H9 (cell line): Measurements from ENCODE around the gene PIGM. TPM values are rescaled to one million over a fixed set of nuclear protein-coding genes. Genes with fewer than 3 reads are reported as not detected.

Source experiments
- DNase-seq: peaks from one replicate; pipeline ENCODE4 v3.0.0-alpha.2; 2017
- H2AFZ ChIP-seq: one replicate; pipeline ENCODE4 v1.6.1; 2013; ENCODE audit warnings: mild to moderate bottlenecking, low read length, control low read depth, moderate library complexity
- H2AK5ac ChIP-seq: 2 replicates; pipeline ENCODE4 v1.6.1; 2013; ENCODE audit warnings: low read length, control low read depth, mixed read lengths; ENCODE audit not compliant: insufficient read length
- H2BK120ac ChIP-seq: one replicate; pipeline ENCODE4 v1.6.1; 2013; ENCODE audit warnings: low read depth, mild to moderate bottlenecking, low read length, control low read depth, inconsistent platforms; ENCODE audit not compliant: poor library complexity, severe bottlenecking
- H2BK12ac ChIP-seq: 2 replicates; pipeline ENCODE4 v1.6.1; 2013; ENCODE audit warnings: low read length, control low read depth, mixed read lengths, low read depth; ENCODE audit not compliant: insufficient read length
- H2BK15ac ChIP-seq: 2 replicates; pipeline ENCODE4 v1.6.1; 2013; ENCODE audit warnings: low read depth, low read length, control low read depth
- H2BK20ac ChIP-seq: one replicate; pipeline ENCODE4 v1.6.1; 2013; ENCODE audit warnings: low read depth, mild to moderate bottlenecking, low read length, control low read depth, inconsistent platforms; ENCODE audit not compliant: poor library complexity, severe bottlenecking
- H2BK5ac ChIP-seq: 2 replicates; pipeline ENCODE4 v1.6.1; 2013; ENCODE audit warnings: low read length, control low read depth, mixed read lengths; ENCODE audit not compliant: insufficient read length
- H3K14ac ChIP-seq: 2 replicates; pipeline ENCODE4 v1.6.1; 2013; ENCODE audit warnings: low read length, control low read depth; ENCODE audit not compliant: insufficient read depth
- H3K18ac ChIP-seq: 2 replicates; pipeline ENCODE4 v1.6.1; 2013; ENCODE audit warnings: low read depth, mild to moderate bottlenecking, mixed read lengths, low read length, control low read depth; ENCODE audit not compliant: insufficient read length
- H3K23ac ChIP-seq: 2 replicates; pipeline ENCODE4 v1.6.1; 2013; ENCODE audit warnings: low read length, control low read depth, mixed read lengths, low read depth; ENCODE audit not compliant: insufficient read length
- H3K23me2 ChIP-seq: 2 replicates; pipeline ENCODE4 v1.6.1; 2013; ENCODE audit warnings: low read depth, mild to moderate bottlenecking, mixed read lengths, low read length, control low read depth; ENCODE audit not compliant: insufficient read length, poor library complexity, severe bottlenecking
- H3K27ac ChIP-seq: 2 replicates; pipeline ENCODE4 v1.5.1; 2013; ENCODE audit warnings: low read length, control low read depth, mixed read lengths, low read depth; ENCODE audit not compliant: insufficient read length
- H3K27me3 ChIP-seq: 2 replicates; pipeline ENCODE4 v1.6.1; 2013; ENCODE audit warnings: low read length, control low read depth, inconsistent platforms; ENCODE audit not compliant: insufficient read depth
- H3K4ac ChIP-seq: 2 replicates; pipeline ENCODE4 v1.6.1; 2013; ENCODE audit warnings: low read depth, mild to moderate bottlenecking, control low read depth, inconsistent platforms, low read length, moderate library complexity
- H3K4me1 ChIP-seq: 2 replicates; pipeline ENCODE4 v1.6.1; 2013; ENCODE audit warnings: low read length, control low read depth, inconsistent platforms; ENCODE audit not compliant: insufficient read depth
- H3K4me2 ChIP-seq: 2 replicates; pipeline ENCODE4 v1.6.1; 2013; ENCODE audit warnings: low read length, control low read depth, mixed read lengths; ENCODE audit not compliant: insufficient read length, insufficient read depth
- H3K56ac ChIP-seq: 2 replicates; pipeline ENCODE4 v1.6.1; 2013; ENCODE audit warnings: low read depth, mild to moderate bottlenecking, mixed read lengths, low read length, control low read depth; ENCODE audit not compliant: insufficient read length
- H3K79me1 ChIP-seq: 2 replicates; pipeline ENCODE4 v1.6.1; 2013; ENCODE audit warnings: low read depth, mild to moderate bottlenecking, moderate library complexity, low read length, control low read depth, inconsistent platforms; ENCODE audit not compliant: insufficient read depth, poor library complexity, severe bottlenecking
- H3K79me2 ChIP-seq: 2 replicates; pipeline ENCODE4 v1.6.1; 2013; ENCODE audit warnings: low read length, control low read depth, inconsistent platforms; ENCODE audit not compliant: insufficient read depth
- H3K9ac ChIP-seq: 2 replicates; pipeline ENCODE4 v1.6.1; 2013; ENCODE audit warnings: low read length, control low read depth, mixed read lengths; ENCODE audit not compliant: insufficient read length; ENCODE audit errors: extremely low read depth
- H3K9me3 ChIP-seq: one replicate; pipeline ENCODE4 v1.6.1; 2013; ENCODE audit warnings: low read depth, low read length, inconsistent platforms; ENCODE audit not compliant: control insufficient read depth
- H3T11ph ChIP-seq: one replicate; pipeline ENCODE4 v1.6.1; 2013; ENCODE audit warnings: mild to moderate bottlenecking, low read length, control low read depth, inconsistent platforms
- H4K20me1 ChIP-seq: one replicate; pipeline ENCODE4 v1.6.1; 2013; ENCODE audit not compliant: control insufficient read depth, insufficient read length, insufficient read depth
- H4K5ac ChIP-seq: 2 replicates; pipeline ENCODE4 v1.6.1; 2013; ENCODE audit warnings: low read depth, mild to moderate bottlenecking, mixed read lengths, low read length, control low read depth; ENCODE audit not compliant: insufficient read length
- H4K8ac ChIP-seq: replicated peaks from 2 replicates; pipeline ENCODE4 v1.6.1; 2013; ENCODE audit warnings: low read length, control low read depth, mixed read lengths, low read depth; ENCODE audit not compliant: insufficient read length
- H4K91ac ChIP-seq: 2 replicates; pipeline ENCODE4 v1.6.1; 2013; ENCODE audit warnings: low read depth, mild to moderate bottlenecking, moderate library complexity, mixed read lengths, low read length, control low read depth; ENCODE audit not compliant: insufficient read length
- H3K27ac Mint-ChIP-seq, 3 experiments: 2 replicates in 2 of 3; 3 replicates in 1 of 3; pipeline ENCODE4 v1.8.0; 2020 to 2021; ENCODE audit warnings: mixed read lengths in 3 of 3, mild to moderate bottlenecking in 1 of 3, moderate library complexity in 1 of 3
- H3K27me3 Mint-ChIP-seq: 2 replicates; pipeline ENCODE4 v1.8.0; 2021; ENCODE audit warnings: low read depth, mild to moderate bottlenecking, moderate library complexity, mixed read lengths
- H3K36me3 Mint-ChIP-seq, 3 experiments: 2 replicates in 2 of 3; 3 replicates in 1 of 3; pipeline ENCODE4 v1.8.0; 2020 to 2021; ENCODE audit warnings: low read depth in 3 of 3, mixed read lengths in 3 of 3; ENCODE audit not compliant: insufficient read depth in 1 of 3
- H3K4me1 Mint-ChIP-seq, 2 experiments: 2 replicates each; pipeline ENCODE4 v1.8.0; 2020; ENCODE audit warnings: mixed read lengths in 2 of 2
- H3K4me3 Mint-ChIP-seq, 2 experiments: 2 replicates in 1 of 2; 3 replicates in 1 of 2; pipeline ENCODE4 v1.8.0; 2020 to 2021; ENCODE audit warnings: mild to moderate bottlenecking in 2 of 2, mixed read lengths in 2 of 2, moderate library complexity in 1 of 2
- H3K9me3 Mint-ChIP-seq, 2 experiments: 2 replicates in 1 of 2; 3 replicates in 1 of 2; pipeline ENCODE4 v1.8.0; 2020; ENCODE audit warnings: mild to moderate bottlenecking in 2 of 2, mixed read lengths in 2 of 2, moderate library complexity in 1 of 2
- CTCF ChIP-seq: fragments of 200-600 bp; sonication (generic); conservative IDR thresholded peaks from 3 replicates; pipeline ENCODE4 v1.8.0; 2021; ENCODE audit warnings: antibody characterized with exemption, mild to moderate bottlenecking
- WGBS: extraction: QIAGEN DNeasy Blood & Tissue Kit; methylation state at CpG from one replicate; pipeline ENCODE4 v1.1.7; 2013; ENCODE audit warnings: missing lambda C conversion rate, low lambda C conversion rate, mixed read lengths; ENCODE audit not compliant: insufficient read length; ENCODE audit errors: extremely low coverage; 5-methylcytosine and 5-hydroxymethylcytosine counted together
- total RNA-seq: library from RNA; stranded (reverse); gene quantifications from 2 replicates; pipeline ENCODE4 v1.2.1, GENCODE V29; 2021

Gene PIGM
- total RNA-seq, 1 experiment from 2014 or later: 5.9 TPM

GRCh38 chr1:160062230-160062532 is 30.4 kb upstream of the PIGM start:
- no CpG with 5 or more reads among the region's 6 CpGs for WGBS
- Mint-ChIP-seq H3K36me3 (no peaks in the 10 kb centered on the region), H3K4me1 (peaks cover 32 to 35% of the 10 kb centered on the region in 2 experiments), H3K4me3 (no peak overlapping the region), H3K9me3 (no peaks in the 10 kb centered on the region), H3K27ac (no peak overlapping the region), H3K27me3 (peaks cover 34% of the 10 kb centered on the region)
- H3K4me2 ChIP-seq: no peak overlapping the region
- no peaks in the 10 kb centered on the region for H4K20me1 ChIP-seq
- no peak overlapping the region for H2BK20ac ChIP-seq
- H2AK5ac ChIP-seq: no peak overlapping the region
- no peak overlapping the region for H2BK15ac ChIP-seq
- H3K23me2 ChIP-seq: no peaks in the 10 kb centered on the region
- H4K8ac ChIP-seq: no peak overlapping the region
- H3K9ac ChIP-seq: no peak overlapping the region
- no peak overlapping the region for H3K4ac ChIP-seq
- no peak overlapping the region for H4K5ac ChIP-seq
- DNase-seq: peak; percentile 41
- no peak overlapping the region for H3K23ac ChIP-seq
- H2BK120ac ChIP-seq: no peak overlapping the region
- no peak overlapping the region for H3K18ac ChIP-seq
- peaks cover 4% of the 10 kb centered on the region; the same call in 1 of the 2 replicates for H3K4me1 ChIP-seq
- H3K56ac ChIP-seq: no peak overlapping the region
- H3T11ph ChIP-seq: no peak overlapping the region
- no peaks in the 10 kb centered on the region for H3K9me3 ChIP-seq
- no peaks in the 10 kb centered on the region for H3K79me2 ChIP-seq
- H3K14ac ChIP-seq: no peak overlapping the region
- no peak overlapping the region for H2BK5ac ChIP-seq
- no peak overlapping the region for H2AFZ ChIP-seq
- no peak overlapping the region for H3K27ac ChIP-seq
- H3K27me3 ChIP-seq: no peaks in the 10 kb centered on the region
- TF ChIP-seq CTCF: no peak
- H3K79me1 ChIP-seq: no peaks in the 10 kb centered on the region
- no peak overlapping the region for H2BK12ac ChIP-seq
- H4K91ac ChIP-seq: no peak overlapping the region
